Fibroblast of skin of back (primary cell): ENCODE results near the gene GNAZ. TPM values are rescaled to one million over a fixed set of nuclear protein-coding genes. Genes with fewer than 3 reads are reported as not detected.
"Not testable (repeated sequence)": the region's sequence is repeated elsewhere in the genome, so short reads cannot be mapped to it uniquely, and the experiment has no call there.

Source experiments
- DNase-seq: peaks from one replicate; pipeline ENCODE4 v3.0.0-alpha.2; 2013
- polyA plus RNA-seq, 2 experiments: library from polyadenylated mRNA; unstranded; fragments of 120-200 nt; gene quantifications; one replicate each; pipeline ENCODE4 v1.2.1, GENCODE V29; 2013; ENCODE audit not compliant: insufficient read length in 2 of 2

Gene GNAZ
- 7.6 TPM for polyA plus RNA-seq (2013, experiment 1 of 2; ENCODE audit: insufficient read length)
- polyA plus RNA-seq (2013, experiment 2 of 2; ENCODE audit: insufficient read length), result 8.9 TPM

GRCh38 chr22:23070418-23071229 lies at the start of gene GNAZ:
Gene GNAZ, plus strand, starts transcription at chr22:23070519. Its CDS starts 25,177 bp downstream, at chr22:23095696.
- DNase-seq, result peak; percentile 12

DNA sequence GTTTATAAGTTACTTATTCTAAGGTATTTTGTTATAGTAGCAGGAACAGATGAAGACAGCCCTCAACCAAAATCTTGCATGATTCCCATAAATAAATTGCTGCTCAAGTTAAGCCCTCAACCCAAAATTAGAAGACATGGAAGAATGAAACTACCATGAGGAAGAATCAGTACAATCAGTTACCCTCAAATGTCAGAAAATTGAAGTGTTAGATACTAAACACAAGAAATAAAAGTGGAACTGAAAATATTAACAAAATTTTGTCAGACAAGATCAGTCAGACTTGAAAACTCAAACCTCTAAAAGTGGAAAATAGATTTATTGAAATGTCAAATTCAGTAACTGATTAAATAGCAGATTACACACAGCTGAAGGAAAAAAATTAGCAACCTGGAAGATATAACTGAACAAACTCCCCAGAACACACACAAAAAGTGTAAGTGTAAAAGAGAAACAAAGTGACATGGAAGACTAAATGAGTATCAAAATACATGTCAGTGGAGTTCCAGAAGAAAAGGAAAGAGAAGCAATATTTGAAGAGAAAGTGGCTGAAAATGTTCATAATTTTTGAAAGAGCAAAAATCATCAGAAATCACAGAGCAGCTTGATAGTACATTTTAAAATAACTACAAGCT lies 49.5 kb upstream of the GNAZ start:
- DNase-seq, result no peak

- not testable (repeated sequence) for DNase-seq
Observed at GRCh38 chr22:23021660-23022353, 48.5 kb upstream of the GNAZ start.

- no peak for DNase-seq
Observed at GRCh38 chr22:23023294-23023693, 47.0 kb upstream of the GNAZ start.

DNA sequence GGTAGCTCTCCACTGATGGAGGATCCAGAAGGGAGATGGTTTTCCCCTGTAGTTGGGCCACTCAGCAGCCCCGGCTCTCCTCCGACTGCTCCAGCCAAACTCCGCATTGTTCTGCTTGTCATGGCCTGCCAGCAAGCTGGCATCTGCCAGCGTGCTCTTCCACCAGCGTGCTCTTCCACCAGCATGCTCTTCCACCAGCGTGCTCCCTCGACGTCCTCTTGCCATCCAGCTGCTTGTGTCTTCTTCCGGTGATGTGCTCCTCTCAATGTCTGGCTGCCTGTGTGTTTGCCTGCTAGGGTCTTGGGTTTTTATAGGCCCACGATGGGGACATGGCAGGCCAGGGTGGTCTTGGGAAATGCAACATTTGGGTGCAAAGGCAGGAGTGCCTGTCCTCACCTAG lies 43.5 kb upstream of the GNAZ start:
- no peak for DNase-seq

DNA sequence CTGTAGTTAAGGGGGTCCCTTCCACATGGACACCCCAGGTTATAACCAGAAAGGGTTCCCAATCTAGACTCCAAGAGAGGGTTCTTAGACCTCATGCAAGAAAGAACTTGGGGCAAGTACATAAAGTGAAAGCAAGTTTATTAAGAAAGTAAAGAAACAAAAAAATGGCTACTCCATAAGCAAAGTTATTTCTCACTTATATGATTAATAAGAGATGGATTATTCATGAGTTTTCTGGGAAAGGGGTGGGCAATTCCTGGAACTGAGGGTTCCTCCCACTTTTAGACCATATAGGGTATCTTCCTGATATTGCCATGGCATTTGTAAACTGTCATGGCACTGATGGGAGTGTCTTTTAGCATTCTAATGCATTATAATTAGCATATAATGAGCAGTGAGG lies 42.5 kb upstream of the GNAZ start:
- DNase-seq, result not testable (repeated sequence)

DNA sequence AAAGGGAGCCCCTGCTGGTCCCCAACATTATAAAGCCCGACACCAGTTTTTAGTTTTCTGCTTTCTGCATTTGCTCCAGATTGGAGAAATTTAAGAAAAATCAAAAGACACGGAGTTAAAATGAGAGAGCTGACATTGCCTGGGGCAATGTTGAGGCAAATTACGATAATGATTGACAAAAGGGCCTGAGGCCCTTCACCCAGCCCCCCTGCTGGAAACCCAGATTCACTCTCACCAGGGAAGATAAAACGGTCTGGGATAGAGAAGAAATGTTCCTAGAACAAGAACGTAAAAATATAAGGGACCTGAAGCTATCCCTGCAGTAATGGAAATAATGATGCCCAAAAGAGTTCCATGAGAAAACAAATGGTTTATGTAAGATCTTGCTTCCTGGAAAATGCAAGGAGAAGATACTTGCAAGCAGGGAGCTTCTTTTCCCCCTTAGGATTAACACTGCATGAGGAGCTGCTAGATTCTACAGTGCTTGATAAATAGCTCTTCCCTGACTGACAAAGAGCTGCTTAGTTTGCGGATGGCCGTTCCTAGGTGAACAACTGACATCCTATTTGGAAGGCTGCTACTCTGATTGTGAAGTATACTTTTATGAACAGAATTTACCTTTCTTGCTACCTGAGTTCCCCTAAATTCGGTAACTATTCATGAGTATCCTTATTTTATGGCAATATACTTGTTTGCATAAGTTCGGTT lies 40.6 kb upstream of the GNAZ start:
- DNase-seq, result no peak

- DNase-seq, result no peak
Observed at GRCh38 chr22:23031381-23031780, 38.9 kb upstream of the GNAZ start.

- no peak for DNase-seq
Observed at GRCh38 chr22:23031786-23032185, 38.5 kb upstream of the GNAZ start.

DNA sequence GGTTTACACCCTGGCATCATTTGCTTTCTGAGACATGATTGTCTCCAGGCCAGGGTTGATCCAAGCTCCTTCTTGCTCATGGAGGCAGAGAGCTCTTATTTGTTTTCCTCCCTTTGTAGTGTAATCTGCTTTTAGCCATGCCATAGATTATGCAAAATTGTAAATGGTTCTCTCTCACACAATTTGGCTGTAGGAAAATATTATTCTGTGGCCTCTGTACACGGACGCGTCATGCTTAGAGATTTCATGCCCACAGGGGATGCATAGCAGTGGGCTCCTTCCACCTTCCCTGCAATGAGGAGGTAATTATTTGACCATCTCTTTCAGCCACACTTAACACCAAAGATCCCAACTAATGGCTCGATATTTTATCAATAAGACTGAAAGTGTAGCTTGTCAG lies 37.7 kb upstream of the GNAZ start:
- DNase-seq, result no peak

DNA sequence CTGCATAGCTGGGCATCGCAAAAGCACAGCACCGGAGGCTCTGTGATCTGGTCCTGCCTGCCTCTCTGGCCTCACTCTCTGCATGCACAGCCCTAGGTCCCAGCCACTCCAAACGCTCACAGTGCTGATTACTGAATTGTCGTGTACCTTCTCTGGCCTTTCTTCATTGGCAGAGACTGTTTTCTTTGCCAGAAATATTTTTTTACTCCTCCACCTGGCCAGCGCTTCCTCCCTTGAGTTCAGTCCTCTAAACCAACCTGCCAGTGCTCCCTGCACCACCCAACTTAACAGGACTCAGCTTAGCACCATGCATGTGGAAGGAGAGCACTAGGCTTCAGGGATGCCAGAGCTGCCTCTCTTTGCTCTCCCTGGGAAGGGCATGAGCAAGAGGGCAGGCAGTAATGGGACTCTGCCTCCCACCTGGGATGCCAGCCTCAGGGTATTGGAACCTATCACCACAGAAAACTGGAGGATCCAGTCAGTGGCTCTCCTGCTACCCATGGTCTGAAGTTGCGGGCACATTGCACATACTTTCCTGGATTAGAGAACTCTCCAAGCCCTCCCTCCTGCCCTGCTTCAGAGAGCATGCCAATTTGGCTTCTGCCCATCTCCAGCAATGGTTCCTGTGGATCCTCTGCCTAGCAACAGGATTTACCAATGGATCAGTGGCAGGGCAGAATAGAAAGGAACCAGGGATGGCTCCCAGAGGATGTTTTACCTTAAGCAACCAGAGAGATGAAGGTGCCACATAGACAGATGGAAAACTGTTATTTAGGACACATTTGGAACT lies 37.0 kb upstream of the GNAZ start:
- DNase-seq, result no peak

- no peak for DNase-seq
Observed at GRCh38 chr22:23034621-23035556, 35.4 kb upstream of the GNAZ start.

- no peak for DNase-seq
Observed at GRCh38 chr22:23035557-23036277, 34.6 kb upstream of the GNAZ start.

DNA sequence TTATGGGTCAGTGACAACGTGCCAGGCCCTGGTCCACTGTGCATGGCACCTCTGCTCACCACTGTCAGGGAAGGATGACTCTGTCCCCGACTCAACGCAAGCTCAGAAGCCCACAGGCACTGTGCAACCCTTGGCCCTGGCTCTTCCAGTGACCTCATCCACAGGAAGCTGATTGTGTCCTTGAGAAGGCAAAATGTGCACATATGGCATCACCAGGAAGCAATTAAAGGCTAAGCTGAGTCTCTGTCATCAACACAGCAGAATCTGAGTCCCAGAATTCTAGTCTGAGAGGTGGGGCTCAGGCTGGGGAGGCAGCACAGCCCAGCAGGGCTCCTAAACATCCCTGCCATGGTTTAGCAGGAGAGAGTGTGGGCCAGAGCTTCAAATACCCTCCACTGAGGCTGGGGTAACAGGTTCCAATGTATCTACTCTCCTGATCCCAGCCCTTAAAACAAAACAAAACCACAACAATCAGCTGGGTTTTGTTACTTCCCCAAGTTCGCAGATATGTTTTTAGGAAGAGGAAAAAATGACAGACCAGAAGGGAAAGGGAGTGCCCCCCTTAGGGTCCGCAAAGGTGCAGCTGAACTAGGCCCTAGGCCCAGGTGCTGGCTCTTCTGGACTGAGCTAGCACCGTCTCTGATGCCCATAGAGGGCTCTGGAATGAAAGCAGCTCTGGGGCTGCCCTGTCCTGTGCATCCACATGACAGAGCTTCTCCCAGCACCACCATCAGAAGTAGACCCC lies 33.5 kb upstream of the GNAZ start:
- peak; percentile 45 for DNase-seq

DNA sequence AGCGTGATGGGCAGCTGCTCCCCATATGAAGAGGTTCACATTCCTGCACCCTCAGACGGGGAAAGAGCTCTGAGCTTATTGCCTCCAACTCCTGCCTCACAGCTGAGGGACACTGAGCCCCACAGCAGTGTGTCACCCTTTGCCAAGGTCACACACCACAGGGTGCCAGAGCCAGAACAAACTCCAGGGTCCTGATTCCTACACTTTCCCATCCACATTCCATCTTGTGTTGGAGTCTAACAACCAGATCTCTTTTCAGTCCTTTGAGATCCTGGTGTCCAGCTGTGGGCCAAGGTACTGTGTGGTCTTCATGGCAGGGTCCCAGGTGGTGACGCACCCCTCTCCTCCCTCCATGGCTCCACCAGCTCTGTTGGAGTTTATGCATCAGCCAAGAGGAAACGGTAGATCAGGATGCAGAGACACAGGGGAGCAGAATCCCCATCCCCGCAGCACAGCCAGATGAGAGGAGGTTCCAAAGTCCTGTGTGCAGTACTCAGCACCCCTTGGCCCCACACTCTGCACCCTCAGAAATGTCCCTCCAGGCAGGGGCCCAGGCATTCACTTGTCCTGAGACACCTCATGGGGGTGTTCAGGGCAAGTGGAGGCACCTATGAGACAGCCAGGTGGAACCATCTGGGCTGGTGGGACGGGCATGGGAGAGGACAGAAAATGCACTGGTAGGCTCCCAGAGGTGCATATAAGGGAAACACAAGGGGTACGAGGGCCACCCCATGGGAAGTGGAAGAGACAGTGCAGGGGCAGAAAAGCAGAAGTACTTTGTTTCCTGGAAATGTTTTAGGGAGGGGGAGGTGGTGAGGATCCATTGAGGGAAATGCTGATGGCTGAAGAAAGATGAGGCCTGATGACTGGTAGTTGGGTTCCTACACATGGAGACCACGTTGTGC lies 32.6 kb upstream of the GNAZ start:
- no peak for DNase-seq

DNA sequence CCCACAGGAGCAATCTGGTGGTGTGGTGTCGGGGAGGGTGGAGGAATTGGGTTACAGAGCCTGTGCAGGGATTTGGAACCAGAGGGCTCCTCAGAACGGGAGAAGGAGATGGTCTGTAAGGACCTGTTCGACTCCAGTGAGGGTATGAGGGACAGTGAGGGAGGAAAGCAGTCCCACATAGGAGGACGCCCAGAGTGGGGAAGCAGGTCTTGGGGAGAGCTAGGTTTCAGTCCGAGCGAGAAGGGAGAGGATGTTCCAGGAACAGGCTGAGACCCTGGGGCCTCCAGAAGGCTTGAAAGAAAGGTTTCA lies 32.0 kb upstream of the GNAZ start:
- DNase-seq, result no peak

- no peak for DNase-seq
Observed at GRCh38 chr22:23038902-23039301, 31.4 kb upstream of the GNAZ start.

DNA sequence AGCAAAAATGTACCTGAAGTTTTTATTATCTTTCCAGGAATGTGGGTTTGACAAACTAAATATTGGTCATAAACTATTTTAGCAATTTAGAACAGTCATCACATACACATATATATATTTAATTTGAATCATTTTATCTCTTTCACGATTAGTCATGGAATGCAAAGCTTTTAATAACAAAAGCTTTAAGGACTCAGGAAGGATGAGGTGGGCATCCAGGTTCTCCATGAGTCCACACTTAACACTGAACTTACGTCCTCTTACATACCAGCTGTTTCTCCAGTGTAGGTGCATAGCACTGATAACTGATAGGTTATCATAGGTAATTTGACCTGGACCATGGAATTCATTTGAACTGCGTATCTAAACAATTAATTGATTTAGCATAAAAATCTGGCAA lies 28.1 kb upstream of the GNAZ start:
- no peak for DNase-seq
